BJ (cell line): ENCODE results near the gene ITGB2. TPM values are rescaled to one million over a fixed set of nuclear protein-coding genes. Genes with fewer than 3 reads are reported as not detected.

Experiments
- CTCF ChIA-PET: fragments of 350-600 bp; formaldehyde crosslinking; extraction: SDS; loops from one replicate; lab custom pipeline; 2021; ENCODE audit warnings: antibody characterized with exemption, inconsistent platforms; lab: Yijun Ruan, JAX
- POLR2A ChIA-PET: fragments of 300-600 bp; sonication (Branson Sonifier 250); formaldehyde crosslinking; extraction: SDS; loops from one replicate; lab custom pipeline; 2021; ENCODE audit warnings: antibody characterized with exemption; lab: Charles Lee
- DNase-seq: peaks from one replicate; pipeline ENCODE4 v3.0.0-alpha.2; 2011; ENCODE audit warnings: low read depth
- H3K27me3 ChIP-seq: 2 replicates; pipeline ENCODE4 v1.6.0; 2011; ENCODE audit warnings: low read length; ENCODE audit not compliant: control insufficient read depth, insufficient read depth
- H3K36me3 ChIP-seq: 2 replicates; pipeline ENCODE4 v1.5.1; 2011; ENCODE audit warnings: low read length; ENCODE audit not compliant: control insufficient read depth, insufficient read depth
- H3K4me3 ChIP-seq: 2 replicates; pipeline ENCODE4 v1.5.1; 2011; ENCODE audit warnings: low read depth, mild to moderate bottlenecking, control low read depth, low read length
- polyA plus RNA-seq: library from polyadenylated mRNA; depleted of rRNA; stranded (reverse); fragments of >200 nt; gene quantifications from 2 replicates; pipeline ENCODE4 v1.2.3, GENCODE V29; 2011
- TF ChIP-seq, protein P1 (sequence below): IDR thresholded peaks from 2 replicates; pipeline ENCODE4 v1.5.1; 2011; ENCODE audit warnings: low read depth, mild to moderate bottlenecking, control low read depth, inconsistent platforms, low read length, moderate library complexity; ENCODE audit not compliant: insufficient read depth

The ITGB2 gene
- polyA plus RNA-seq, 1 experiment: not detected

- TF ChIP-seq, protein P1, sequence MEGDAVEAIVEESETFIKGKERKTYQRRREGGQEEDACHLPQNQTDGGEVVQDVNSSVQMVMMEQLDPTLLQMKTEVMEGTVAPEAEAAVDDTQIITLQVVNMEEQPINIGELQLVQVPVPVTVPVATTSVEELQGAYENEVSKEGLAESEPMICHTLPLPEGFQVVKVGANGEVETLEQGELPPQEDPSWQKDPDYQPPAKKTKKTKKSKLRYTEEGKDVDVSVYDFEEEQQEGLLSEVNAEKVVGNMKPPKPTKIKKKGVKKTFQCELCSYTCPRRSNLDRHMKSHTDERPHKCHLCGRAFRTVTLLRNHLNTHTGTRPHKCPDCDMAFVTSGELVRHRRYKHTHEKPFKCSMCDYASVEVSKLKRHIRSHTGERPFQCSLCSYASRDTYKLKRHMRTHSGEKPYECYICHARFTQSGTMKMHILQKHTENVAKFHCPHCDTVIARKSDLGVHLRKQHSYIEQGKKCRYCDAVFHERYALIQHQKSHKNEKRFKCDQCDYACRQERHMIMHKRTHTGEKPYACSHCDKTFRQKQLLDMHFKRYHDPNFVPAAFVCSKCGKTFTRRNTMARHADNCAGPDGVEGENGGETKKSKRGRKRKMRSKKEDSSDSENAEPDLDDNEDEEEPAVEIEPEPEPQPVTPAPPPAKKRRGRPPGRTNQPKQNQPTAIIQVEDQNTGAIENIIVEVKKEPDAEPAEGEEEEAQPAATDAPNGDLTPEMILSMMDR: peak; percentile 62
- ChIA-PET POLR2A (interaction anchor here (0.7 kb wide), 1 partner anchor 28 kb away, joined by 3 read pairs; the partner anchor contains the start of gene PTTG1IP), CTCF (interaction anchor here (0.6 to 1.3 kb wide), 3 partner anchors 9 to 46 kb away, joined by 3 to 4 read pairs (median 4); no protein-coding TSS in a partner anchor)
- H3K36me3 ChIP-seq: peaks cover 12% of the 10 kb centered on the region
- peaks cover 7% of the 10 kb centered on the region for H3K27me3 ChIP-seq
- no peak for DNase-seq
- peak overlapping the region; percentile 33 for H3K4me3 ChIP-seq
These were observed 75.1 kb downstream of the ITGB2 start for GRCh38 chr21:44845418-44846223.

DNA sequence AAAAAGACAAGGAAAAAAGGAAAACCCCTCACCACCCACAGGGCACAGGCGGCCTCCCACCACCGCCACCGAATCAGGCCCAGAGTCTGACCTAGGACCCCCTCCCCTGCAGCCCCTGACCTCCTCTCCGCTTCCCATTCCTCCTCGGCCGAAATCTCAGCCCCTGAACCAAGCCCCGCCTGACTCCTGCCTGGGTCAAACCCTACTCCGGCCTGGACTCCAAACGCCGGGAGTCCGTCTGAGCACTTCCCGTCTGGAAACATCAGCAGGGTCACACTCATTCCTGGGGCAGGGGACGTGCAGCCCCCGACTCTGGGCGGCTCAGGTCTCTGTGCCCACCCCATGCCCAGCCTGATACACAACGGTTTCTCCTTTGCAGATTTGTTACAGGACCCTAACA is 76.4 kb downstream of the ITGB2 start:
- TF ChIP-seq, protein P1: no peak
- DNase-seq: no peak
- POLR2A ChIA-PET: no interaction called here
- CTCF ChIA-PET: interaction anchor here (0.6 kb wide), 1 partner anchor 104 kb away, joined by 3 read pairs; no protein-coding TSS in a partner anchor
- Histone ChIP-seq H3K4me3 (no peak overlapping the region), H3K36me3 (peaks cover 3% of the 10 kb centered on the region), H3K27me3 (peaks cover 7% of the 10 kb centered on the region)

DNA sequence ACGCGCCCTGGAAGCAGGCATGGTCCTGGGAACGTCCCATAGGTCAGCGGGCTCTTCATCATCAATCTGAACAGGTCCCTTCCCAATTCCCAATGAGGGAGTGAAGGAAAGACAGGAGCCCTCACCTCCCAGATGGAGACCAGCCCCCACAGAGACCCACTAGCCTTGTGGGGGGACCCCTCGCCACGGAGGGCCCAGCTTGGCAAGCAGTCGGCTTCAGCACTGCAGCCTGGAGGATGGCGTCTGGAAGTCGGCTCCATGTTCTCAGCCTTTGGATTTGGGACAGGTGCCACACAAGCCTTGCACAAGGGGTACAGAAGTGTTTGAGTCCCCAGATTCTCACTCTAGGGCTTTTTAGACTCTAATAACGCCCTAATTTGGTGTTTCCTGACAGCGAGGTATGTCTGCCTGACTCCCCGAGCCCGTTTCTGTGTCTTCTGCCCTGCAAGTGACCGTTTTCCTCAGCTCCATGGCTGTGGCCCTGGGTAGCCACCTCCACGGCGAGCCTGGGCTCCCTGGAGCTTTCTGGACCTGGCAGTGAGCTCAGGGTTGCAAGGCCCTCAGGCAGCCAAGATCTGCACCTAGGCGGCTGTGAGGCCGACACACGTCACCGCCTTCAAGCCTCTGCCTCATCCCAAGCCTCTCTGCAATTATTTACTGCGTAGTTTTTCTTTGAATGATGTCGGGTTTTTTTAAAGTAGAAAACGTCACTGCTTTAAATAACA is 77.8 kb downstream of the ITGB2 start:
- DNase-seq: no peak
- POLR2A ChIA-PET: no interaction called here

DNA sequence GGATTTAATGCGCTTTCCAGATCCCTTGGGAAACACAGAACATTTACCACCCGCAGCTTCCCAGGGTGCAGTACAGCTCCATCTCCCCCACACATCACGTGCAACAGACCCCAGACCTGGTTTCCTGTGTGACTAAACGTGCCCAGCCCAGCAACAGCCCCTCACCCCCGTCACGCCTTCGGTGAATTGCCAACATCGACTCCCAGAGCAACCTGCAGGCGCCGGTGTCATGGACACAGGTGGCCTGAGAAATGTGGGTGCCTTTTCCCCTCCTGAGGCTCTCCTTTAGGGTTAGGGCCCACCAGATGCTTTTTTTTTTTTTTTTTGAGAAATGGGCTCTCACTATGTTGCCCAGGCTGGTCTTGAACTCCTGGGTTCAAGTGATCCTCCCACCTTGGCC is 78.6 kb downstream of the ITGB2 start:
- no peak for DNase-seq
- Histone ChIP-seq H3K27me3 (peaks cover 7% of the 10 kb centered on the region), H3K36me3 (no peaks in the 10 kb centered on the region), H3K4me3 (no peak overlapping the region)
- TF ChIP-seq, protein P1: no peak
- ChIA-PET POLR2A (no interaction called here), CTCF (no interaction called here)

More for the DNA sequence above, 77.8 kb downstream of the ITGB2 start:
- H3K4me3 ChIP-seq: no peak overlapping the region
- CTCF ChIA-PET: no interaction called here
- no peaks in the 10 kb centered on the region for H3K36me3 ChIP-seq
- TF ChIP-seq, protein P1: no peak
- peaks cover 7% of the 10 kb centered on the region for H3K27me3 ChIP-seq

GRCh38 chr21:44840771-44841170 is 79.9 kb downstream of the ITGB2 start:
- Histone ChIP-seq H3K4me3 (no peak overlapping the region), H3K36me3 (no peaks in the 10 kb centered on the region), H3K27me3 (peaks cover 7% of the 10 kb centered on the region)
- ChIA-PET POLR2A (no interaction called here), CTCF (interaction anchor here (0.6 kb wide), 1 partner anchor 290 kb away, joined by 3 read pairs; no protein-coding TSS in a partner anchor)
- TF ChIP-seq, protein P1: no peak
- no peak for DNase-seq
